ENCODE data around the gene PIK3IP1.
A peak's percentile ranks its signal among the peaks of the same experiment; 100 is the strongest.

Gene PIK3IP1

DNA sequence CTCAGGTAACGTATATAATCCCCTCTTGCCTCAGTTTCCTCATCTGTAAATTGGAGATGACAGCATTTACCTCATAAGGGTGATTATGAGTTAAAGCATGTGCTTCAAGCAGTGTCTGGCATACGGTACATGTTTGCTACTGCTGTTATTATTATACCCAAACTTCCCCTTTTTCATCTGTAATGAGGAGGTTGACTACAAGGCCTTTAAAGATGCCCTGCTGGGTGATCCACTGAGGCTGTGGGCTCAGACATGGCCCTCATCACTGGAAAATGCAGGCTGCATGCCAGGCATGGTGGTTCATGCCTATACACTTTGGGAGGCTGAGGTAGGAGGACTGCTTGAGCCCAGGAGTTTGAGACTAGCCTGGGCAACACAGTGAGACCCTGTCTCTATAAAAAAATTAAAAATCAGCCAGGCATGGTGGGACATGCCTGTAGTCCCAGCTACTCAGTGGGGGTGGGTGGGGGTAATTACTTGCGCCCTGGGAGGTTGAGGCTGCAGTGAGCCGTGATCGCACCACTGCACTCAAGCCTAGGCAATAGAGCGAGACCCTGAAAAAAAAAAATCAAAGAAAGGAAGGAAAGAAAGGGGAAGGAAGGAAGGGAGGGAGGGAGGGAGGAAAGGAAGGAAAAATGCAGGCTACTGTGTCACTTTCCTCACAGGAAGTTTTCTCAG lies 4.3 kb downstream of the PIK3IP1 start:
- Histone ChIP-seq H3K27me3 (no peaks in the 10 kb centered on the region), H3K4me3 (no peak overlapping the region), H3K9me3 (no peaks in the 10 kb centered on the region), H3K36me3 (peaks cover 56 to 68% (median 60%) of the 10 kb centered on the region in 3 donors), H3K4me1 (peaks cover 0 to 35% (median 23%) of the 10 kb centered on the region in 4 donors), H3K27ac (peak overlapping the region; percentile 17 to 85)
- no peak for TF ChIP-seq CTCF (IDR thresholded peaks at IDR 0.05)
- intact Hi-C loops (cut with DNase I; ENCODE audit: low total_unique reads): no loop called here
- no peak for DNase-seq

GRCh38 chr22:31286360-31287255 lies 5.7 kb downstream of the PIK3IP1 start:
- H3K27ac ChIP-seq: no peak overlapping the region
- DNase-seq: peak in 1 of 2 donors; percentile 51
- no peaks in the 10 kb centered on the region for H3K9me3 ChIP-seq
- intact Hi-C loops (cut with DNase I; ENCODE audit: low total_unique reads): no loop called here
- H3K36me3 ChIP-seq: peaks cover 63 to 82% (median 73%) of the 10 kb centered on the region in 3 donors
- no peak for TF ChIP-seq CTCF (IDR thresholded peaks at IDR 0.05)
- peaks cover 0 to 29% (median 17%) of the 10 kb centered on the region in 4 donors for H3K4me1 ChIP-seq
- no peaks in the 10 kb centered on the region for H3K27me3 ChIP-seq
- H3K4me3 ChIP-seq: no peak overlapping the region

DNA sequence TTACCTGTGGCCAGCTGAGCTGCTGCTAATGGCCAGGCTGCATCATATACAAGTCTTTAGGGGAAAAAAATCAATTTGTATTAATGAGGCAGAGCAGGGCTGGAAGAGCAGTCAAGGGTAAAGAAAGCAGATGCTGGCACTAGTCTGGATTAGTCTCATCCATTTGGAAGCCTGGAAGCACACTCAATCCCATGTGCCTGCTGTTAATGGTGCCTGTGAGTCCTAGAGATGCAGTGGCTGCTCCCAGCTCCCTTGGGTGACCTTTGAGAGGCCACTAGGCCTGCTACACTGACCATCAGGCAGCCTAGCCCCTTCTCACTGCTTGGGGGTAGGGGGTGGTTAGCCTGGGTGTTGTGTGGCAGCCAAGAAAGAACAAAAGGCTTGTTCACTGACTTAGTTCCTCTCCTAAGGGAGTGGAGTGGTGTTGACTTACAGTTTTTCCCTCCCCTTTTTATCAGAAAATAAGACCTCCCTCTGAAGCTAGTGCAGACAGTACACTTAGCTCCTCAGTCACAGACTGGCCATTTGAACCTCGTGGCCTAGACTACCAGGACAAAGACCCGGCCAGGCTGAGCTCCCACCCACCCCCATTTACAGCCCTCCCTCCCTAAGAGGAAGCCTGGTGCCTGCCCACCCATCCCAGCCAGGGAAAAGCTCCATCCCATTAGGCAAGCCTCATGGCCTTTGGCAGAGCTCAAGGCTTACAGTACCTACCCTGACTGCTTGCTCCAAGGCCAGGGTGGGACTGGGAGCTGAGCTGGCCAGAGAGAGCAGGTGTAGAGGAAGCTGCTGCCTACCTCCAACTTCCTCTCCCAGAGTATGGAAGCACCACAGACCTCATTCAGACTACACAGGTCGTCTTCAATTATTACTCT lies 7.8 kb downstream of the PIK3IP1 start:
- Histone ChIP-seq H3K27ac (peak overlapping the region; percentile 22 to 40), H3K9me3 (no peaks in the 10 kb centered on the region), H3K36me3 (peaks cover 71 to 99% (median 94%) of the 10 kb centered on the region in 3 donors), H3K4me3 (no peak overlapping the region), H3K4me1 (peaks cover 0 to 21% (median 12%) of the 10 kb centered on the region in 4 donors), H3K27me3 (no peaks in the 10 kb centered on the region)
- TF ChIP-seq CTCF (IDR thresholded peaks at IDR 0.05): no peak
- intact Hi-C loops (cut with DNase I; ENCODE audit: low total_unique reads): no loop called here
- no peak for DNase-seq

- Histone ChIP-seq H3K9me3 (no peaks in the 10 kb centered on the region), H3K4me1 (peaks cover 0 to 5% (median 2%) of the 10 kb centered on the region in 4 donors), H3K36me3 (peaks cover 55 to 94% (median 94%) of the 10 kb centered on the region in 3 donors), H3K27me3 (no peaks in the 10 kb centered on the region), H3K27ac (no peak overlapping the region), H3K4me3 (no peak overlapping the region)
- no peak for DNase-seq
- TF ChIP-seq CTCF (IDR thresholded peaks at IDR 0.05): no peak
- intact Hi-C loops (cut with DNase I; ENCODE audit: low total_unique reads): no loop called here
Measured at GRCh38 chr22:31282748-31283468, 9.4 kb downstream of the PIK3IP1 start.

- no peak overlapping the region for H3K27ac ChIP-seq
- peaks cover 55 to 100% (median 90%) of the 10 kb centered on the region in 3 donors for H3K36me3 ChIP-seq
- H3K4me3 ChIP-seq: no peak overlapping the region
- intact Hi-C loops (cut with DNase I; ENCODE audit: low total_unique reads): no loop called here
- peaks cover 0 to 4% (median 2%) of the 10 kb centered on the region in 4 donors for H3K4me1 ChIP-seq
- H3K9me3 ChIP-seq: no peaks in the 10 kb centered on the region
- no peak for DNase-seq
- TF ChIP-seq CTCF (IDR thresholded peaks at IDR 0.05): no peak
- no peaks in the 10 kb centered on the region for H3K27me3 ChIP-seq
Measured at GRCh38 chr22:31281733-31282132, 10.6 kb downstream of the PIK3IP1 start.
